MM.1S (cell line): ENCODE measurements around the gene STARD8.

Experiments
- EZH2 ChIP-seq: fragments of 300-600 bp; sonication (generic); optimal IDR thresholded peaks from 2 replicates; pipeline ENCODE3; 2017; ENCODE audit warnings: low read depth, mild to moderate bottlenecking, antibody characterized with exemption, low read length, mixed read lengths
- EZH2phosphoT487 ChIP-seq: fragments of 300-600 bp; sonication (generic); IDR thresholded peaks from 2 replicates; pipeline ENCODE4 v1.6.1; 2018; ENCODE audit warnings: antibody characterized with exemption, low read length
- TF ChIP-seq, protein P1 (sequence below): fragments of 300-600 bp; sonication (generic); IDR thresholded peaks from 2 replicates; pipeline ENCODE4 v1.5.1; 2016; ENCODE audit warnings: antibody characterized with exemption, low read length, mixed read lengths

DNA sequence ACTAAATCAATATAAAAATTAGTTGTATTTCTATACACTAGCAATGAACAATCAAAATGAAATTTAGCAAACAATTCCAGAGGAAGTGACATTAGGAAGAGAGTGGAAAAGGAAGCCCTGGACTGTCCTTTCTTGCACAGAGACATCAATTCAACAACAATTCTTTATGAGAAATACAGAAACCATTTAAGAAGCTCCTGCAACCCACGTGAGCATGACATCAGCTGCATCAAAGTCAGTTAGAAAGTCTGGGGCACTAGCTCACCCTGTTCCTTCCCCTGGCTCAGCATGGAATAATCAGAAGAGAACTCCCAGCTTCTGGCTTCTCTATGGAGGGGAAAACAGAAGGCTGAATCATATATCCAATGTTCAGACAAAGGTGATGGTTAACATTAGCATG, 48.6 kb upstream of the STARD8 start:
- TF ChIP-seq, protein P1, sequence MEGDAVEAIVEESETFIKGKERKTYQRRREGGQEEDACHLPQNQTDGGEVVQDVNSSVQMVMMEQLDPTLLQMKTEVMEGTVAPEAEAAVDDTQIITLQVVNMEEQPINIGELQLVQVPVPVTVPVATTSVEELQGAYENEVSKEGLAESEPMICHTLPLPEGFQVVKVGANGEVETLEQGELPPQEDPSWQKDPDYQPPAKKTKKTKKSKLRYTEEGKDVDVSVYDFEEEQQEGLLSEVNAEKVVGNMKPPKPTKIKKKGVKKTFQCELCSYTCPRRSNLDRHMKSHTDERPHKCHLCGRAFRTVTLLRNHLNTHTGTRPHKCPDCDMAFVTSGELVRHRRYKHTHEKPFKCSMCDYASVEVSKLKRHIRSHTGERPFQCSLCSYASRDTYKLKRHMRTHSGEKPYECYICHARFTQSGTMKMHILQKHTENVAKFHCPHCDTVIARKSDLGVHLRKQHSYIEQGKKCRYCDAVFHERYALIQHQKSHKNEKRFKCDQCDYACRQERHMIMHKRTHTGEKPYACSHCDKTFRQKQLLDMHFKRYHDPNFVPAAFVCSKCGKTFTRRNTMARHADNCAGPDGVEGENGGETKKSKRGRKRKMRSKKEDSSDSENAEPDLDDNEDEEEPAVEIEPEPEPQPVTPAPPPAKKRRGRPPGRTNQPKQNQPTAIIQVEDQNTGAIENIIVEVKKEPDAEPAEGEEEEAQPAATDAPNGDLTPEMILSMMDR: no peak
- TF ChIP-seq EZH2: no peak
- no peak for TF ChIP-seq EZH2phosphoT487
